ENCODE measurements around the gene ZNF473. TPM values are rescaled to one million over a fixed set of nuclear protein-coding genes. Genes with fewer than 3 reads are reported as not detected.

ZNF473 gene
- total and polyA plus RNA-seq, 2 of the 13 experiments (the other 11 are each of a cell fraction or from before 2014, with no cell fraction given), result 5.8 to 11.9 TPM

DNA sequence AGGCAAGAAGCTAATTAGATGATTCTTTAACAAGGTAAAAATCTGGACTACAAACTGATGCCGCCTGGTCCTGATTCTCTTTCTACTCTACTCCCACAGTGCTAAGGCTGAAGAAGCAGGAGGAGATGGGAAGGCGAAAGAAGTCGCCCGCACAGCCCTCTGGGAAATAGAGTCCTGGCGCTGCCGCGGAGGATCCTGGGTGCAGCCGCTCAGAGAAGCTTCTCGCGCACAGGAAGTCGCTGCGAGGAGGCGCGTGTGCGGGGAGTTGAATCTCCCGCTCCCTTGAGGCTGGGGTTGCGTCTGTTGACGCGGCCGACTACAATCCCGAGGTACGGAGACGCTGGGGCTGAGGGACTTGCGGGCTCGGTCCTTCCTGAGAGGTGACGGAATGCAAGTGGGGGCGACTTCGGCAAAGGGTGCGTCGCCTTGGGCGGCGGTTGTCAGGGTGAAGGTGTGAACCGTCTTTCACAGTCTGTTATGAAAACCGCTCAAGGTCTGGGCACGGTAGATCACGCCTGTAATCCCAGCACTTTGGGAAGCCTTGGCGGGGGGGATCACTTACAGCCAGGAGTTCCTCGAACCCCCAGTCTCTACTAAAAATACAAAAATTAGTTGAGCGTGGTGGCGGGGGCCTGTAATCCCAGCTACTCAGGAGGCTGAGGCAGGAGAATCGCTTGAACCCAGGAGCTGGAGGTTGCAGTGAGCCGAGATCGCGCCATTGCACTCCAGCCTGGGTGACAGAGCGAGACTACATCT is at the start of gene ZNF473 (continued):
- TF ChIP-seq, protein P1, sequence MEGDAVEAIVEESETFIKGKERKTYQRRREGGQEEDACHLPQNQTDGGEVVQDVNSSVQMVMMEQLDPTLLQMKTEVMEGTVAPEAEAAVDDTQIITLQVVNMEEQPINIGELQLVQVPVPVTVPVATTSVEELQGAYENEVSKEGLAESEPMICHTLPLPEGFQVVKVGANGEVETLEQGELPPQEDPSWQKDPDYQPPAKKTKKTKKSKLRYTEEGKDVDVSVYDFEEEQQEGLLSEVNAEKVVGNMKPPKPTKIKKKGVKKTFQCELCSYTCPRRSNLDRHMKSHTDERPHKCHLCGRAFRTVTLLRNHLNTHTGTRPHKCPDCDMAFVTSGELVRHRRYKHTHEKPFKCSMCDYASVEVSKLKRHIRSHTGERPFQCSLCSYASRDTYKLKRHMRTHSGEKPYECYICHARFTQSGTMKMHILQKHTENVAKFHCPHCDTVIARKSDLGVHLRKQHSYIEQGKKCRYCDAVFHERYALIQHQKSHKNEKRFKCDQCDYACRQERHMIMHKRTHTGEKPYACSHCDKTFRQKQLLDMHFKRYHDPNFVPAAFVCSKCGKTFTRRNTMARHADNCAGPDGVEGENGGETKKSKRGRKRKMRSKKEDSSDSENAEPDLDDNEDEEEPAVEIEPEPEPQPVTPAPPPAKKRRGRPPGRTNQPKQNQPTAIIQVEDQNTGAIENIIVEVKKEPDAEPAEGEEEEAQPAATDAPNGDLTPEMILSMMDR (CRISPR knock-in tag; IDR thresholded peaks at IDR 0.05), result no peak
- TF ChIP-seq ISX (CRISPR knock-in tag; conservative IDR thresholded peaks at IDR 0.05), result peak; percentile 89; the same call in 1 of the 2 replicates
- peak; percentile 93; the same call in 1 of the 2 replicates for TF ChIP-seq KDM5A (IDR thresholded peaks at IDR 0.05; ENCODE audit: borderline replicate concordance, low read length)
- TF ChIP-seq PRPF4 (IDR thresholded peaks at IDR 0.05; ENCODE audit: low read depth, low read length, poor library complexity, severe bottlenecking), result no peak
- no peak for TF ChIP-seq ZNF644 (CRISPR knock-in tag; IDR thresholded peaks at IDR 0.05; ENCODE audit: low read depth)
- peak; percentile 93 for TF ChIP-seq MYC (CRISPR knock-in tag; IDR thresholded peaks at IDR 0.05; ENCODE audit: borderline replicate concordance)
- no peak for TF ChIP-seq ZFP62 (CRISPR knock-in tag; IDR thresholded peaks at IDR 0.05)
- TF ChIP-seq ZNF652 (CRISPR knock-in tag; IDR thresholded peaks at IDR 0.05; ENCODE audit: borderline replicate concordance, low read depth), result no peak
- TF ChIP-seq ZNF264 (CRISPR knock-in tag; IDR thresholded peaks at IDR 0.05), result peak; percentile 94
- TF ChIP-seq MTF1 (CRISPR knock-in tag; IDR thresholded peaks at IDR 0.05), result peak; percentile 91
- TF ChIP-seq IRX3 (CRISPR knock-in tag; IDR thresholded peaks at IDR 0.05; ENCODE audit: borderline replicate concordance, low read depth), result peak; percentile 99
- peak; percentile 79; the same call in 1 of the 2 replicates for TF ChIP-seq CREBL2 (CRISPR knock-in tag; IDR thresholded peaks at IDR 0.05; ENCODE audit: borderline replicate concordance)
- TF ChIP-seq ZSCAN9 (CRISPR knock-in tag; IDR thresholded peaks at IDR 0.05; ENCODE audit: borderline replicate concordance), result peak; percentile 94
- TF ChIP-seq RNF219 (CRISPR knock-in tag; IDR thresholded peaks at IDR 0.05), result peak; percentile 84; the same call in 1 of the 2 replicates
- TF ChIP-seq ZGPAT (CRISPR knock-in tag; IDR thresholded peaks at IDR 0.05), result peak; percentile 97
- peak; percentile 90; the same call in 1 of the 2 replicates for TF ChIP-seq ZNF737 (CRISPR knock-in tag; IDR thresholded peaks at IDR 0.05; ENCODE audit: borderline replicate concordance)
- peak; percentile 58; the same call in 1 of the 2 replicates for TF ChIP-seq RARA (CRISPR knock-in tag; IDR thresholded peaks at IDR 0.05)
- TF ChIP-seq ZKSCAN8 (CRISPR knock-in tag; IDR thresholded peaks at IDR 0.05; ENCODE audit: borderline replicate concordance), result 0 out of 2 replicates have a peak, but pooled peaks have one; percentile 26
- TF ChIP-seq TRIM24 (CRISPR knock-in tag; IDR thresholded peaks at IDR 0.05), result no peak
- TF ChIP-seq MXD1 (CRISPR knock-in tag; IDR thresholded peaks at IDR 0.05), result peak; percentile 95
- 0 out of 2 replicates have a peak, but pooled peaks have one; percentile 34 for TF ChIP-seq ZNF550 (CRISPR knock-in tag; IDR thresholded peaks at IDR 0.05; ENCODE audit: borderline replicate concordance)
- no peak for TF ChIP-seq PAF1 (CRISPR knock-in tag; IDR thresholded peaks at IDR 0.05)
- TF ChIP-seq CREB1 (IDR thresholded peaks at IDR 0.05), result 0 out of 2 replicates have a peak, but pooled peaks have one; percentile 23
- TF ChIP-seq CREB1 (CRISPR knock-in tag; IDR thresholded peaks at IDR 0.05), result peak; percentile 85
- TF ChIP-seq ZNF224 (CRISPR knock-in tag; IDR thresholded peaks at IDR 0.05), result 0 out of 2 replicates have a peak, but pooled peaks have one; percentile 77
